CD4-positive, alpha-beta T cell treated with Interleukin-6 at 100 ng/mL for 8 hours (primary cell): Measurements from ENCODE around the gene PDE4A.

Source experiments
- DNase-seq: peaks from one replicate; pipeline ENCODE4 v3.0.0-alpha.2; 2020; ENCODE audit warnings: mixed read lengths, low spot score

The PDE4A gene

GRCh38 chr19:10510301-10510802 lies 90.0 kb downstream of the PDE4A start:
- peak; percentile 40 for DNase-seq

DNA sequence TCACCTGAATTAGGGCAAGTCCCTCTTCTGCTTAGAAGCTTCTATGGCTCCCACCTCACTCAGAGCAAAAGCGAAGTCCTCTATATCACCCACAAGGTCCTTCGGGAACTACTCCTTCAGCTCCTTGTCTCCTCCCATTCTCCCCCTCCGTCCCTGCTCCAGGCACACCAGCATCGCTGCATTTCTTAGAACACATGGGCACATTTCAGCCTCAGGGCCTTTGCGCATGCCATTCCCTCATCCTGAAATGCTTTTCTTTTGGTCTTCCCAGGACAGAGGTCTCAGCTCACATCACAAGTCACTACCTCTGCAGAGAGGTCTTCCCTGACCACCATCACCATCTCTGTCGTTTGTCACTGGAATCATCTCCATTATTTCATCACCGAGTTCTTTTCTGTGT lies 92.9 kb downstream of the PDE4A start:
- DNase-seq, result no peak

DNA sequence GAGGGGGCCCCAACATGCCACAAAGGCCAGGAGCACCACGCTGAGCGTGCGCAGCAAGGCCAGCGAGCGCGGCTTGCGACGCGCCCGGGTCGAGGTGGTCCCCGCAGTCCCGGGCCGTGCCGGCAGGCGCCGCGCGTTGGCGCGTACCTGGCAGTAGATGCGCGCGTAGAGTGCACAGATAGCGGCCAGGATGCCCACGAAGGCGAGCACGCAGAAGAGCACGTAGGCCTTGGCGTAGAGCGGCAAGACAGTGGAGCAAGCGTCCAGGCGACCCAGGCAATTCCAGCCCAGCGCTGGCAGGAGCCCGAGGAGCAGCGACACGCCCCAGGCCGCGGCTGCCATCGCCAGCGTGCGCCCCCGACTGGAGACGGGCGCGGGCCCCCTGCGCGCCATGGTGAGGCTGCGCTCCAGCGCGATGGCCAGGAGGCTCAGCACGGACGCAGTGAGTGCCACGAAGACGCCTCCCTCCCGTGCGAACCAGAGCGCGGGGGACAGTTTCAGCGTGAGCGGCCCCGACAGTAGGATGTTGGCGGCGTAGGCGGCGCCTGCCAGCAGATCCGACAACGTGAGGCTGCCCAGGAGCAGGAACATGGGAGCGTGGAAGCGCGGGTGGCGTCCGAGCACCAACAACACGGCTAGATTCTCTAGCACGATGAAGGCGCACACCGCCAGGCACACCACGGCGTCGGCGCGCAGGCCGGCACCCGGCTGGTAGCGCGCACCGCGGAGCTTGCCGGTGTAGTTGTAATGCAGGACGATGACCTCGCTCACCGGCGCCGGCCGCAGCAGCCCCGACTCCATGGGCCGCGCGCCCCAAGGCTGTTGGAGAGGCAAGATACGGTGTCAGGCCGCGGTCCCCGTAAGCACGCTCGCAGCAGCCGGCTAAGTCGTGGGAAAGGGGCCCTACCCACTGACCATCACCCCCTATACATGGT lies 94.1 kb downstream of the PDE4A start:
- DNase-seq, result no peak

- no peak for DNase-seq
Observed at GRCh38 chr19:10516064-10516385, 95.7 kb downstream of the PDE4A start.

- no peak for DNase-seq
Observed at GRCh38 chr19:10516671-10517286, 96.4 kb downstream of the PDE4A start.

GRCh38 chr19:10517361-10517759 lies 97.0 kb downstream of the PDE4A start, which contains the start of gene S1PR5:
TSS of gene S1PR5 (minus strand) at chr19:10517447. CDS start at chr19:10515011, 2,436 bp downstream.
- no peak for DNase-seq

DNA sequence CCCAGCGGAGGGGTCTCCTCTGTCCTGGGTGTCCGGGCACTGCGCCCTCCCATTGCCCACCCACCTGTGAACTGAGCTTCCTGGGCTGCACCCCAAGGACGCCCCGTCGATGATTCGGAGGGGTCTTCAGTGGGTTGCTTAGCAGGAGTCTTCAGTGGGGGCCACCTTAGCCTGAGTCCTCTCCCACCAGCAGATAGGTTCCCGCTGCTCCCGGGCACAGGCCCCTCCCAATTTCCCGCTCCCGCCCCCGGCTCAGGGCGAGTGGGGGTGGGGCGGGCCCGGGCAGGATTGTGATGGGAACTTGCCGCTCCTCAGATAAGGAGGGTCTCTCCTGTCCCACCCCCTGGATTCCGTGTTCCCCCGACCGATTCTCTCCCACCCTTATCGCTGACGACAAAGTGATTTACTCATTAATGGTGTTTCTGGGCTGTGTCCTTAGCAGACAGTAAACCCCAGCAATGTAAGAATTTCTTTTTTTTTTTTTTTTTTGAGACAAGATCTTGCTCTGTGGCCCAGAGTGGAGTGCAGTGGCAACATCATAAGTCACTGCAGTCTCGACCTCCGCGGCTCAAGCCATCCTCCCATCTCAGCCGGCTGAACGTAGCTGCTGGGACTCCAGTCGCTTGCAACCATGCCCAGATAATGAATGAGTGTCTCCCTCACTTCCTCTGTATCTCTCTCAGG lies 97.6 kb downstream of the PDE4A start:
- DNase-seq, result peak; percentile 5

DNA sequence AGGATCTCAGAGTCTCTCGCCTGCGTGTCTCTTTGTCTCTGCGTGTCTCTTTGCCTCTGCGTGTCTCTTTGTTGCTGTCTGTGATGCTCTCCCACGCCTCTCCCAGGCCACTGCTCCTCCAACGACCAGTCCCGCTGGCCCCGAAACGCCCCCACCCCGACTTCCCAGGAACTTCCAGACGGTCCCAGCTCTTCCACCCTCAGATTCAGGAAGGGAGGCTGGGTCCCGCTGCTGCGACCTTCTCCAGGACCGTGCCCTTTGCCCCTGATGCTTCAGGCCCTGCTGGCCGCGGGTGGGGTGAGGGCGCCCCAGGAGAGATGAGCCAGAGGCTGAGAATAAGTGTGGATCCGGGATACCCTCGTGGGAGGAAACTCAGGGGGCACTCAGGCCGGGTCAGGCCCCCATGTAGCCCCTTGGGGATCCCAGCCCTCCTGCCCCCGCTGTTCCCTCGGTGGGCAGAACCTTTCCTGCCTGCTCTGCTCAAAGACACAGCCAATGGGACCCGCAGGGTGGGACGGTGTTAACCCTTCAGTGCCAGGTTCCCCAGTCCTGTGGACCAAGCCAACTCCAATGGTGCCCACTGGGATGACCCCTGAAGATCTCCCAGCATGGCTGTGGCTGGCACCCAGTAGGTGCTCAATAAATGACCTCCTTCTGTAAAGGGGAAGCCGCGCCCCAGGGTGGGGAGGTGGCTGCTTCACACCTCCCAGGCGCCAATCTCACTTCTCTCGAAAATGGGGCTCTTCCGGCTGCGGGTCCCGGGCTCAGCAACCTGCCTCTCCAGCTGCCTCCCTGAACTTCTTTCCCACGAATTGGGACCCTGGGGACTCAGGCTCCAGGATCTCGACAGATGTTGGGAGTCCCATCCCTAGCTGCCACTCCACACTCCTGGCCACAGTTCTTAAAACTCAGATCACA lies 98.4 kb downstream of the PDE4A start:
- DNase-seq, result peak; percentile 9
